IPS-18c (cell line): Measurements from ENCODE around the gene TBX4.

Experiments used
- H3K4me3 ChIP-seq: 2 replicates; pipeline ENCODE4 v1.7.0; 2013; ENCODE audit warnings: low read depth, mild to moderate bottlenecking, low read length, moderate library complexity; ENCODE audit not compliant: insufficient read depth
- H3K9me3 ChIP-seq: one replicate; pipeline ENCODE4 v1.6.1; 2013; ENCODE audit warnings: mild to moderate bottlenecking, low read length, moderate library complexity; ENCODE audit not compliant: control insufficient read depth, insufficient read depth

The TBX4 gene

DNA sequence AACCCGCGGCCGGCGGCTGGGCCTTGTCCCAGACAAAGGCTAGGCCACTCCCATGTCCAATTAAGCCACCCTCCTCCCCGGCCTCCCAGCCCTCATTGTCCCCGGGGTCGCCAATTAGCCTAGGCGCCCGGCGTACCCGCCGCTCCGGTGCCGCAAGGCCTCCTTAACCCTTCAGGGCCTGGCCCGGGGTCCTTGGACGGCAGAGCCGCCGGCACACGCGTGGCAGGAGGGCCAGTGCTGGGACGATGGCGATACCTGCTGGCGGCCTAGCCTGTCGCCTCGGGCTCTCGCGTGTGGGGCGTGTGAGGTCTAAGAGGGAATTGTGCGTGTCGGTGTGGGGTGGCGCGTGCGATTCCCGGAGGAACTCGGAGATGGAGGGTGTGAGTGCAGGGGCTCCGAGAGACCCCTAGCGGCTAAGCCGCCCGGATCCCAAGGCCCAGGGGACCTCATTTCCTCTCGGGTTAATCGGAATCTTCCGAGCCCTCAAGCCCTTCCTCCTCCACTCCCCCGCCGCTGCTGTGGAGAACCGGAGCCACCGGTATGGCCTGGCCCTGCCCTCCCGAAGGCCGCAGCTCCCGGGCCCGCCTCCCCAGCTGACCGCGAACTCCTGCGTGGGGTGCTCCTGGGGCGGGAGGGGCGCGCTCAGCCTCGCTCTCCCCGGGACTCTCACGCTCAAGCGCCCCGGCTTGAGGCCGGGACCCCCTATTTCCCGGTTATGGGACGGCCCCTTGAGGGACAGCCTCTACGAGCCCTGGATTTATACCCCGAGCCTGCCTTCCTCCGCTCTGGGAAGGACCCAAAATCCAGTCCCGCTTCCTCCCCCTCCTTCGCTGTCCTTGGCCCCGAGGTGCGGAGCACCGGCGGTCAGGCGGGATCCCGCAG is 40.7 kb upstream of the TBX4 start:
- Histone ChIP-seq H3K4me3 (peak overlapping the region; percentile 66), H3K9me3 (peaks cover 8% of the 10 kb centered on the region)

DNA sequence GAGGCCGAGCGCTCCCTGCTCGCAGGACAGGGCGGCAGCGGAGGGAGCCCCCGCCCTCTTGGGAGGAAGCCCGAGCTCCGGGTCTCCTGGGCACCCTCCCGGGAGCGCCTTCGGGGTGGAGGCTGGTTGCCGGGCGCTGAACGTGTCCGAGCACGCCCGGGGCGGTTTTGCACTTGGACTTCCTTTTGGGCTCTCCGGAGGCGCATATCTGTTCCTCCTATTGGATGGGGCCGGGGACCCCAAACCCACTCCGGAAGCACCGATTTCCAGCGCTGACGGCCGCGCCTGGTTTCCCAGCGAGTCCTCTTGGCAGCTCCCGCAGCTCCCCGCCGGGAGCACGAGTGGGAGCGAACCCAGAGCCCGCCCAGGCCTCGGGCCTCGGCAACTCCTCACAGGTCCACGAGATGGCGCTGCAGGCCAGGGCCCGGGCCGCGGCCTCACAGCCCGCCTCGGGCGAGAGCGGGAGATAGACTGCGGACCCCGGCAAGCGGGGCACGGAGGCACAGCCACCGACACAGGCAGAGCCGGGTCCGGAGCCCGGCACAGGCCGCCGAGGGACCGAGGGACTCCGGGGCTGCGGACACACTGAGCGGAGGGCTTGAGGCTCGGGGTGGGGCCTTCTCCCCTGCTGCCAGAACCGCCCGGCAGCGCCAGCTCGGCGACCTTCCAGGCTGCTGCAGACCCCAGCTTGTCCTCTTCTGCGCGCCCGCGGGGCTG is 39.9 kb upstream of the TBX4 start:
- Histone ChIP-seq H3K9me3 (peaks cover 8% of the 10 kb centered on the region), H3K4me3 (peak overlapping the region; percentile 66)

DNA sequence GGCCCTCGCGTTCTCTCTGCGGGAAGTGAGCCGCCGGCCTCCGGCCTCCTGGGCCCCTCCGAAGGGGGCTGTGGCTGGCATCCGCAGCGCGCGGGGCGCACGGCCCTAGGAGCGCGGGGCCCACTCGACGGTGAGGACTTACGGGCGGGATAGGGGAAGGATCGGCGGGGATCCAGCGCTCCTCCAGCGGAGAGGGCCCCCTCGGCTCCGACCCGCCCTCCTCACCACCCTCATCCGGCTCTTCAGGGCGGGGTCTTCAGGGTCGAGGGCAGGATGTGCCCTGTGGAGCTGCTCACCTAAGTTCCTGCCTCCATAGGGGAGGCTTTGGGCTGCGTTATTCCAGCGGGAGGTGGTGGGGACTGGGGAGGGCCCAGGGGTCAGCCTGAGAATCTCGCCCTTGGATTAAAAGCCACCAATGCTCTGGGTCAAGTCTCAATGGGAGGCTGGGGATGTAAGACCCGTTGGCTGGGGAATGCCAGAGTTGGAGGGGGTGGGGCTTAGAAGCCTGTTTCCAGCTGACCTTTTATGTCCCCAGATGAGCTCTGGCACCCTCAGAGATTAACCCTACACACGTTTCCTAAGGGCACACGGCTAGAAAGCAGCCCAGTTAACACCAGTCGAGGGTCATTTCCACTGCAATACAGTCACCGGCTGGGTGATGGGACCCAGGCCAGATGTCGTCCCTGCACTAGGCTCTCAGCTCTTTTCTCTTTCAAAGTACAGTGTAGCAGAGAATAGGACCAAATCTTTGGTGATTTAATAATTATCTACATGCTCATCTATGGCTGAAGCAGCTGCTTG is 39.2 kb upstream of the TBX4 start:
- H3K9me3 ChIP-seq, result peaks cover 8% of the 10 kb centered on the region
- H3K4me3 ChIP-seq, result peak overlapping the region; percentile 66

DNA sequence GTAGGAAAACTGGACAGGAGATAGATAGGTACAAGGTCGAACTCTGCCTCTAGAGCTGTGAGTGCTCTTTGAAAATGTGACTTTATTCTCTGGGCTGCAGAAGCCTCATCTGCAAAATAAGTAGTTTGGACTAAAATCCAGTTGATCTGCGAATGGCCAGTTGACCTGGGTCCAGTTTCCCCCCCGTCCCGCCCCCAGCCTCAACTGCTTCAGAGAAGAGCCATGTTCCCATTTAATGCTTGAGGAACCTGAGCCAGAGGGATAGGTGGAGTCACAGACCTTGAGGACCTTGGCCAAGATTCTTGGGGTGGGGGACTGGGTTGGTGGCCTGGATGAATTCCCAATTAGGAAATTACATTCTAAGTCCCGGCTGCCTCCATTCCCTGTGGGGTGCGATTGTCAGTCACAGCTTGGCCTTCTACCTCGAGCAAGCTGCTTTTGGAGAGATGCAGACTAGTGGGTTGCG is 38.5 kb upstream of the TBX4 start:
- peaks cover 8% of the 10 kb centered on the region for H3K9me3 ChIP-seq
- no peak overlapping the region for H3K4me3 ChIP-seq

DNA sequence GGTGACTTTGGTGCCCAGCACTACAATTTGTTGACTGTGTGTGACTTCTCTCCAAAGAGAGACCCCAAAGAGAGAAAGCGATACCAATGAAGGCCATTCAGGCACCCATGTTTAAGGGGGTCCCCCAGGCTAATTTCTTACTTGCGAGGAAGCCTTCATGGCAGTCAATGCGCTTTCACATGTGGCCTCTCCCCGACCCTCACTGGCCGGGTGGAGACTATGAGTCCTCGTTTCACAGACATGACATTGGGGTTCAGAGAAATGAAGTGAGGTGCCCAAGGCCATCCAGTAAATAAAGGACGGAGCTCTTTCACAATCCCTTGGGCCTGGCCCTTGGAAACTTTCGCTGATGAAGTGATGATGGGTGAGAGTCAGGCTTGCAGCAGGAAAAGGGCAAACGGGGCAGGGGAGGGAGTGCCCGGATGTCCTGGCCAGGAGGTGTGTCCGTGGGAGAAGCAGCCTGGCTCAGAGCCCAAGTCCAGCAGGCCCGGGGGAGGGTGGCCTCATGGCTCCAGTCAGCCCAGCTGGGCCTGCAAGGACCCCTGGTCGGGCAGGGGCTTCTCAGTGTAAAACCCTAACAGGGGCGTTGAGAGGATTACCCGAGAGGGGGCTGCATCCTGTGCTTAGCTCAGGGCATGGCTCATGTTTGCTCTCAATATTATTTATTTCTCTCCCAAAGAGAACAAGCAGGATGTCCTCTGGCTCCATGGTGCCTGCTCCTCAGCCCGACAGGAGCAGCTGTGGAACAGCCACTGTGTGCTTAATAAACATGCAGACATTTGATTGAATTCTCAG is 37.9 kb upstream of the TBX4 start:
- H3K4me3 ChIP-seq, result no peak overlapping the region
- H3K9me3 ChIP-seq, result peaks cover 8% of the 10 kb centered on the region

- peaks cover 7% of the 10 kb centered on the region for H3K9me3 ChIP-seq
- H3K4me3 ChIP-seq, result no peak overlapping the region
These were observed 37.3 kb upstream of the TBX4 start for GRCh38 chr17:61414936-61415251.

DNA sequence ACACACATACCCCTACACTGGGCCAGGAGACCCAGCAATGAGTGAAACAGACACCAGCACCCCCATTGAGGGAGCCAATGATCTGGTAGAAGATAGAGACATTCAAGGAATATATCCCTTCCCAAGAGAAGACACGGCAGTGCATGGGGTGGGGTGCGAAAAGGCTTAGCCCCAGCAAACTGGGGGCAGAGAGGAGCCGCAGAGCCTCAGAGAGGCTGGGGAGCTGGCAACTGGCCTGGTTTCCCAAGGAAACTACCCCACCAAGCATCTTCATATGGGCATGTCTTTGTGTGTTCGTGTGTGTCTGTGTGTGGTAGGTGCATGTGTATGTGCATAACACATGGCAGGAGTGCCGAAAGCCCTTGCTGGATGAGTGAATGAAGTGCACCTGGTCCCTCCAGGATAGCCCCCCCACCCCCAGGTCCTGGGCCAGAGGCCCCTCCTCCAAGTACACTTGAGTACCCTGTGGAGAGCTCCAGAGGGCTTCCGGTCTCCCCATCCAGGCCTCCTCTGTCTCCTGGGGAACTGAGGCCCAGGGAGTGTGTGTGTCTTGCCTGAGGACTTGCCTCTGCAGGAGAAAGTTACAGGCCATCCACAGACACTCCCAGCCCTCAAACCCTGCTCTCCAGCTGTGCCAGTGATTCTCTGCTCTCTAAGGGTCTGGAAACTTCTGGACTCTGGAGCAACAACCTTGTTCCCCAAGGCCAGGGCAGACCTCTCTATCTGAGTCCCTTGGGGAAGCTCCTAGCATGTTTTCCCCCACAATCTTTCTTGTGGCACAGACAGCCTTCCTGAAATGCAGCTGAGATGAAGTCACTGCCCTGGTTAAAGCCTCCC is 36.6 kb upstream of the TBX4 start:
- Histone ChIP-seq H3K4me3 (no peak overlapping the region), H3K9me3 (peaks cover 2% of the 10 kb centered on the region)

DNA sequence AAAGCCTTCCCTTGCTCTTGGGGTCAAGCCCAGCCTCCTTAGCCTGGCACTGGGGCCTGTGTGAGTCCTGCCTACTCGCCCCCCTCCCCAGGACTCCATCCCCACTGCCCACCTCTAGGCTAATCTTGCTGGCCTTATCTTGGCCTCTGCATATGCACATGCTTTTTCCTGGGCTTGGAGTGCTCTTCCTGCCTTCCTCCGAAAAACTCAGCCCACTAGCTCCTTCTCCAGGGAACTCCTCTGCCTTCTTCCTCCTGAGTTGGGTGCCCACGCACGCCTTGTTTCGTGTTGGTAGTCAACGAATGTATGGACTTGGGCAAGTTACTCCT is 36.0 kb upstream of the TBX4 start:
- H3K9me3 ChIP-seq, result peaks cover under 1% of the 10 kb centered on the region
- peak overlapping the region; percentile 41; the same call in 1 of the 2 replicates for H3K4me3 ChIP-seq

GRCh38 chr17:61416540-61417363 is 35.5 kb upstream of the TBX4 start:
- H3K9me3 ChIP-seq, result no peaks in the 10 kb centered on the region
- H3K4me3 ChIP-seq, result peak overlapping the region; percentile 41

DNA sequence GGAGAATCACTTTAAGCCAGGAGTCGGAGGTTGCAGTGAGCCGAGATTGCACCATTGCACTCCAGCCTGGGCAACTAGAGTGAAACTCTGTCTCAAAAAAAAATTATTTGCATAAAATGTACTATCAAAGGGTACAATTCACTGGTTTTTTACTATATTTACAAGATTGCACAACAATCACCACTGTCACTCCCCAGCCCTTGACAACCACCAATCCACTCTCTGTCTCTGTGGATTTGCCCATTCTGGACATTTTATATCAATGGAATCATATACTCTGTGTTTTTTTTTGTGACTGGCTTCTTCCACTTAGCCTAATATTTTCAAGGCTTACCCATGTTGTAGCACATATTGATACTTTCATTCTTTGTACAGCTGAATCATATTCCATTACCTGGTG is 33.8 kb upstream of the TBX4 start:
- Histone ChIP-seq H3K9me3 (no peaks in the 10 kb centered on the region), H3K4me3 (no peak overlapping the region)

DNA sequence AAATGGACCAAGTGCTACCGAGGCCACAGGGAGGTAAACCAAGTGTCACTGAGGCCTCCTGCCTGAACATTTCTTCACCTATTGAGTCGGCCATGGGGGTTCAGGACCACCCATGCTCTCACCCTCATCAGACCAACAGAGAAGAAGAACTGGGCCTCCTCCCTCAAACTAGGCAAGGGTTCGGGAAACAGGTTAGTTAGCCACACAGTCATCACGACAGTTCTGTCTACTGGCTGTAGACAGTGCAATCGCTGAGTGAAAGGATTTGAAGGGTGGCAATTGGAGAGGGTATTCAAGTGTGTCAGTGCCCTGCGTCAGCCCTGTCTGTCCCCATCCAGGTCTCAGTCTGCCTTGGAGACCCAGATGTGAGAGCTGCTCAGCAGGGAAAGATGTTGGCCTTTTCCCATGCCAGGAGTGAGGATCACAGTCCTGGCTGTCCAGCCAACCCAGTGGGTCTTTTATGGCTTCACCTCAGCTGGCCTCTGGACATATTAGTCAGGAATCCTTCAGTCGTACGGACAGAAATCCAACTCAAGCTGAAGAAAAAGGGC is 32.7 kb upstream of the TBX4 start:
- no peaks in the 10 kb centered on the region for H3K9me3 ChIP-seq
- H3K4me3 ChIP-seq, result no peak overlapping the region

DNA sequence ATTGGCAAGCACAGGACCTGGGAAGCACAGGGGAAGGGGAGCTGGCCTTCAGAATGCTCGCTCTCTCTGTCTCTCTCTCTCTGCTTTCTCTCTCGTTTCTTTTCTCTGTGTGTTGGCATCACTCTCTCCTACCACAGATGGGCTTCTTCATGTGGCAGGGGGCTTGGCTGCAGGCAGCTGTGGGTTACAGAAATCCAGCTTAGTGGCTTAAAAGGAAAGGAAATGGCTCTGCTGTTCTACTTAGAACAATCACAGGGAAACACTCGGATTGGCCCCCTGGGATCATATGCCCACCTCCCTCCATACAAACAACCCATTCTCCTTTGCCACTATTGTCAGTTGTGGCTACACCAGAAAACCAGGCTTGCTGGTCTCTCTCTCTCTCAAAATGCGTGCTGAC is 32.2 kb upstream of the TBX4 start:
- Histone ChIP-seq H3K9me3 (no peaks in the 10 kb centered on the region), H3K4me3 (no peak overlapping the region)

DNA sequence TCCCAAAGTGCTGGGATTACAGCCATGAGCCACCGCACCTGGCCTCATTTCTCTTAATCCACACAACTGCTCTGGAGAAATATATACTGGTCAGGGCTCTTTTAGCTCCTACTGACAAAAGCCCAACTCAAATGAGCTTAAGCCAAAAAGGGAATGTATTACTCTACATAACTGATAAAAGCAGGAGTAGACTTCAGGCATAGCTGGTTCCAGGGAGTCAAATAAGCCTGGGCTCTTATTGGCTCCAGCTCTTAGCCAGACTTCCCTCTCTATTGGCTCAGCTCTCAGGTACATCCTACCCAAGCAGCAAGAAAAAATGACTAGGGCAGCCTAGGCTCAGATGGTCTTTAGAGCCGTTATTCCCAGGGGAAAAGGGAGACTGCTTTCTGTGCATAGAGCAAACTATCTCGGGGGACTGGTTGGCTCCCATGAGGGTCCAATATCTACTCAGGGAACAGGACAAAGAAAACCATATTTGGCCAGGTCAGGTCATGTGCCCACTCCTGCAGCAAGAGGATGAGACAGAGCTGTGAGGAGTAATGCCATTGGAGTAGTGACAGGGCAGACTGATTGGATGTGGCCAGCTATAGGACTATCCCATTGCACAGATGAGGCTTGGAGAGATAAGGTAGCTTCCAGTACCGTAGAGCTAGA is 31.4 kb upstream of the TBX4 start:
- no peak overlapping the region for H3K4me3 ChIP-seq
- H3K9me3 ChIP-seq, result no peaks in the 10 kb centered on the region

DNA sequence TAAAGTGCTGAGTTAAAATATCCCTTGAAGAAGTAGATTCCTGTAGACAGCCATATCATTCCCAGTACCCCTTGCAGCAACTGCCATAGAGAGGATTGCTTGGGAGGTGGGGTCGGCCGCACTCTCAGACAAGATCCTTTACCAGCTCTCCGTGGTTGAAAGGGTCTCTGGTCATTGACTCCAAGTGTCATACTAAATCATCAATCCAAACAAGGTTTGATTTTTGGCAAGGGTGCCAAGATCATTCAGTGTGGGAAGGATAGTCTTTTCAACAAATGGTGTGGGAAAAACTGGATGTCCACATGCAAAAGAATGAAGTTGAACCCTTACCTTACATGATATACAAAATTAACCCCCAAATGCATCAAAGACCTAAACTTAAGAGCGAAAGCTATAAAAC is 30.8 kb upstream of the TBX4 start:
- no peak overlapping the region for H3K4me3 ChIP-seq
- no peaks in the 10 kb centered on the region for H3K9me3 ChIP-seq
